Activated CD8-positive, alpha-beta memory T cell treated with anti-CD3 and anti-CD28 coated beads, Interleukin-2, amount 50 U/mL, for 4 hours (primary cell): Measurements from ENCODE around the gene CTU2.

Experiments used
- DNase-seq: peaks from one replicate; pipeline ENCODE4 v3.0.0-alpha.2; 2020

CTU2 gene

DNA sequence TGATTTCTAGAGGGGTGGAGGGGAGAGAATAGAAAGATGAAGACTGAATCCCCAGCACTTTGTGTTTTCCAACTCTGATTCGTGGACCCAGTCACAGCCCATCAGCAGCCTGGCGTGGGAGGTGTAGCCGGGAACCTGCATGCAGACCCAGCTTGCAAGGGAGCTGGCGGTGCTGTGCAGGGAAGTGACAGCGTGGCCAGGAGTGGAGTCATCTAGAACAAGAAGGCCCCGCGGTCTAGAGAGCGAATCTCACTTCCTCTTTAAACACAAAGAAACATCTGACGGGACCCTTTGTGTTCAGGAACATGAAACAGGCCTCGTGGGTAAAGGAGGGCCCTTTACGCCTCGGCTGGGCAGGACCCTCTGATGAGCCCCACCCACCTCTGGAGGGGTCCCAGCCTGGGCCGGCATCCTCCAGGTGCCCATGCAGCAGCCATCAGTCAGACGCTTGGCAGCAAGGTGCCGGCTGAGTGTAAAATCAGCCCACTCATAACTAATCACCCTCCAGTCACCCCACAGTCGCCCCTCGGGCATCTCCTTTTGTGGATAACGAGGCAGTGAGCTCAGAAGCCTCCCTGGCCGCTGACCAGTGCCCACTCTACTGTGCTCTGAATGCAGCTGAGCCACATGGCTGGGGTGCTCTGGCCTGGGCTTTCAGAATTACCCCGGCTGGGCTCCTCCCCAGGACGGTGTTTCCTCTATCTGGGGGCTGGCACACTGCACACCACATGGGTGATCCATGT lies 24.4 kb upstream of the CTU2 start:
- DNase-seq, result peak; percentile 59

DNA sequence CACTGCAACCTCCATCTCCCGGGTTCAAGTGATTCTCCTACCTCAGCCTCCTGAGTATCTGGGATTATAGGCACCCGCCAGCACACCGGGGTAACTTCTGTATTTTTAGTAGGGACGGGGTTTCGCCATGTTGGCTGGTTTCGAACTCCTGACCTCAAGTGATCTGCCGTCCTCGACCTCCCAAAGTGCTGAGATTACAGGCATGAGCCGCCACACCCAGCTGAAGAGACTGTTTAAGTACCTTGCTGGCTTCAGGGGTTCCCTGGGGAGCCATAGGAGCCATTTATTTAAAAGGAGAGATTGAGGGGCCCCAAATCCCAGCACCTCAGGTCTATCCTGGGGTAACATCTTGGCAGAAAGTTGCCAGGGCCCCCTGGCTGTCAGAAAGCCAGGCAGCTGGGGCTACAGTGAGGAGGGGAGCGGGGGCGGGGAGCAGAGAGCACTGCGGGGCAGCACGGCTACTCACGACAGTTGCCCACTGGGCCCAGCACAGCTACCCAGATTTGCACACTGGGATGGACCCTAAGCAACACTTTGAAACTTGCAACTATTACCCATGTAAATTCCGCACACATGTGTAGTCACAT lies 21.6 kb upstream of the CTU2 start:
- no peak for DNase-seq

DNA sequence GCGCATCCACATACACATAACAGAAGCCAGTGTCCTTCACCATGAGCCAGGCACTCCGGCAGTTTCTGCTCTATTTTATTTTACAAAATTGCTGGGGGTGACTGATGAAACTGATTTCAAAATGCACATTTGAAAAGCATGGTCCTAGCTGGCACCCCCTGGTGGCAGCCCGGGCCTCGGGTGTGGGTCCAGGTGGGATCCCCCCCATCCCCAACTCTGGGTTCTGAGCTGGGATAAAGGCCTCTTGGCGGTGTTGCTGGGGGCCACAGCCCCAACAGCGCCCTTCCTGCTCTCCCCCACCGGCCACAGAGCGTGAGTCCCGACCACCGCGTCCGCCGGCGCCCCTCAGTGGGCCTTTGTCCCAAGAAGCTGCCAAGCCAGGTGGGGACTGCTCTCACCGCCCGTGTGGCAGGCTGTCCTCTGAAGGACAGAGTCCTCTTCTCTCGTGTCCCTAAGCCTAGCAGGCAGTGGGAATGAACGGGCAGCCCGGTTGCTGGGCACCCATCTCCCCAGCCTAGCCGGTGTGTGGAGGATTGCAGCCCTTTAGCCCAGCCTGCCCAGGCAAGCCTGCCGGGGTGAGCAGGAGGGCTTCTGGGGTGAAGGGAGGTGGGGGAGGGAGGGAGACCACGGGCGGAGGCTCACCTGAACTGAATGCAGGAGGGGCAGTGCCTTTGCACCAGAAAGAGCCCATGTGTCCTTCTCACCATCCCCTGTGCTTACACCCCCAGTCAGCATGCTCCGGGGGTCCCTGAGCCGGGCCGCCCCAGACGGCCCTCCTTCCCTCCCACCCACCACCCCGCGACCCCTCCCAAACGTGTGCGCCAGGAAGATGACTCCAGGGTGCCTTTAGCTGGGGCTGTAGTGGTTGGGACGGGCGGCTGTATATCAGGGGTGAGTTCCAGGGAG lies 20.9 kb upstream of the CTU2 start:
- peak; percentile 75 for DNase-seq

DNA sequence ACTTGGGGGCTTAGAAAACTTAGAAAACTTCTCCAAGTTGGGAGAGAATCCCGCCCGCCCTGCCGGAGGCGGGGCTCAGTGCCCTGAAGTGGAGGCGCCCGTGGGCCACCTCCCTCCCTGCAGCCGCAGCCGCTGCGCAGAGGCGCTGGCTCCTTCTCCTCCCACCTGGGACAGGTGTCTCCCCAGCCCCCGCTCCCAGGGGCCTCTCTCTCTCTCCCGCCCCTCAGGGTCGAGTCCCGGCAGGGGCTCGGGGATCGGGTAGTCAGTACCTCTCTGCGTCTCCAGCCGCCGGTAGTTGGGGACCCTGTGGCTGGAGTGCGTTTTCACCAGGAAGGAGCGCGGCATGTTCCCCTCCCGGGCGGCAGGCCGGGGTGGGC lies 20.3 kb upstream of the CTU2 start:
- DNase-seq, result peak; percentile 44

DNA sequence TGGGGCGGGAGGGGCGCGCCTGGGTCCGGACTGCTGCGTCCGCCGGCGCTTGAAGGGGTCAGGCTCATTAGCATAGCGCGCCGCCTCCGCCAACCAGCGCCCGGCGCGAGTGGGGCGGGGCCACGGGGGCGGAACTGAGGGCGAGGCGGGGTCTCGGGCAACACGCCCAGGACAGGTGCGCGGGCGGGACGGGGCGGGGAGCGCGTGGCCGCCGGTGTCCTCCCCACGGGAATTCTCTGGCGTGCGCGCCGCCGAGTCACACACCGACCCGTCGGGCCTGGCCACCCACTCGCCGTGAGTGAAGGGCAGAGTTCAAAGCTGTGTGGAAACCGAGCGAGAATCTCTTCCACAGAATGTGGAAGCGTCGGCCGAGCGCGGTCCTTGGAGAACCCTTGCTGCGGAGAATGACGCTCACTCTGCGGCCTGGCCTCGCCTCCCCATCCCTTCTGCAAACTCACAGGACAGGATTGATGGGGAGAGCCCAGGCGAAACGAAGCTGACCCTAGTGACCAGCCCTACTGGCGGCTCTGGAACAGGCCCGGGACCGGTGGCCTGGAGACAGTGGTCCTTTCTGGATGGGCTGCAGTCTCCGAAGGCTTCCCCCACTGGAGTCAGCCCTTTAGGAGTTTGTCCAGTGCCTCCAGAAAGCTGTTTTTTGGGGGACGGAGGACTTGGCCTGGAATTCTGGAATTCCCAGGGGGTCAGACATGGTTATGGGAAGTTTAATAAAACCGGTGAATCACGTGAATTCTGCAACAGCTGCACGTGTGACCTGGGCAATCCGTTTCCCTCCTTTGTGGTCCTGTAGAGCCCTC lies 19.7 kb upstream of the CTU2 start, which contains the start of gene SNAI3:
TSS of gene SNAI3 (minus strand) at position 69 of the 815 bp plus-strand sequence. CDS start 101 bp downstream, outside the sequence.
- peak; percentile 85 for DNase-seq

DNA sequence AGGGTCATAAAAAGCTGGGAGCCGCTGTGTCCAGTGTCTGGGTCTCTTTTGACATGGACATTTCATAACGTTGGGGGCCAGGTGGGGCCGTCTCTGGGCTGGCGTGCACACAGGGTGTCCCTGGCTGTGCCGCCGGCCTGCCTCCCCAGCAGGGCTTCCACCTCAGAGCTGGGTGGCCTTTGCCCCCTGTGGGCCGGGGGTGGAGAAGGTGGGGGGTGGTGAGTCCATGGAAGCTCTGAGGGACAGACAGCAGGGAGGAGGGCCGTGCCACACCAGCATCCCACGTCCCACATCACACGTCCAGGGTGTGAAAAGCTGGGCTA lies 19.1 kb upstream of the CTU2 start:
- no peak for DNase-seq

DNA sequence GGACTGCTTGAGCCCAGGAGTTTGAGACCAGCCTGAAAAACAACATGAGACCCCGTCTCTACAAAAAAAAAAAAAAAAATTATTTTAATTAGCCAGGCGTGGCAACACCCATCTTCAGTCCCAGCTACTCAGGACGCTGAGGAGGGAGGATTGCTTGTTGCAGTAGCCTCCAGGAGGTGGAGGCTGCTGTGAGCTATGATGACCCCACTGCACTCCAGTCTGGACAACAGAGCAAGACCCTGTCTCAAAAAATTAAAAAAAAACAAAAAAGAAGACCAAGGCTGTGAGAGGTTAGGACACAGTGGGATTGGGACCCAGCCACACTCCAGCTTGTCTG lies 18.7 kb upstream of the CTU2 start:
- DNase-seq, result no peak

DNA sequence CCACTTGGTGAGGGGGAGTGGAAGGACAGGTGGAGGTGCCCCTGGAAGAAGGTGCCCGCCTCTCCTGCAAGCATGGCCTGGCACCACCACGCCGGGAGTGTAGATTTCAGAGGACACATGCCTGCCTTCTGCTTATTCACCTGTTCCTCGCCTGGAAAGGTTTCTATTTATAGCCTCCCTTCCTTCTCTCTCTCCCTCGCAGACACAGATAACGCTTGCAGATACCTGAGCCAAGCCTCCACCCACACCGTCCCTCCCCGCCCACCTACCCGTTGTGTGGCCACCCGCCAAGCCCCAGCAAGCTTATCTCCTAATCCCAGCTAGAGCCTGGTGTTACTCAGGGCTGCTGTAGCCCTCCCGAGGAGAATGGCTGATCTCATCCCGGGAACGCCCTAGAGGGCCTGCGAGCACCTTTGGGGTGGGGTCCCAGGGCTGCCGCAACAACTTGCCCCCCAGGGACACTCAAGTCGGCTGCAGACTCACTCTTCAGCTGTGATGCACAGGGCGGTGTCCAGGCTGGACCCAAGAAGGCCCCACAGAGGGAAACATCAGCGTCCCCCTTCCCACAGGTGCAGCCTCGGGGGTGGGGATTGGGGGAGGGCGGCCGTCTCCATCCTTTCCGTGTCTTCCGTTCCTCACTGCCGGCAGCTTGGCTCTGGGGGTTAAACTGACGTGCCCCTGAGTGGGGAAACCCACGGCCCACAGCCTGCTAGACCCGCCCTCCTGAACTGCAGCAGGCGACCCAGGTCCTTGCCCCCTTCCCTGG lies 18.1 kb upstream of the CTU2 start:
- no peak for DNase-seq

DNA sequence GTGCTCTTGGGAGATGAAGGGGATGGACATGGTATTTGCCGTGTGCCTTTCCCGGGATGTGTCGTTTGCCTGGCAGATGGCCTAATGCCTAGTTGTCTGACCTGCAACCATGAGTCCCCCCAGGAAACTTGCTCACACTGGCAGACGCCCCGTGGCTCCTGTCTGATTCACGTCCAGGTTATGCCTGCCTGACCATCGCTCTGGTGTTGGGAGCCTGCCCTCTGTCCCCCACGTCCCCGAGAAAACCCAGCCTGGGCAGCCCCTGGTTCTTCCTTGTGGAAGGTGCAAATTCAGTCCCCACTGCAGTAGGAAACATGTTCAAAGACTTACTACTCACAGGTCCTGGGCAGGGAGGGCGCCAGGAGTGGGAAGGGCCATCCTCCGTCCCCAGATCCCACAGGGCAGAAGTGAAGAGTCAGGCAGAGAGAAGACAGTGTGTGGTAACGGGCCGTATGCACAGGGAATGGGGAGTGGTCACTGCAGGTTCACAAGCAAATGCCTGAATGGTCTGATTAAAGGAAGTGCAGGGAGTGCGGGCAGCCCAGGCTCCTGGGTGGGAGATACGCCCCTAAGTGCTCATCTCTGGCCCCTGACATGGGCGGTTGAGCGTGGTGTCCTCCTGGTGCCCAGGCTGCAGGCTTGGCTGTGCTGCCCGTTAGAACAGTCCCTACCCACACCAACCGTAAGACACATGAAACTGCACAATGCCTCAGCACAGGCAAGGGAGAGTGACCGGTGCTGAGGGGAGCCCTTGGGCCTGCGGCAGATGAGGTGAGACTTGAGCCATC lies 15.8 kb upstream of the CTU2 start:
- no peak for DNase-seq

DNA sequence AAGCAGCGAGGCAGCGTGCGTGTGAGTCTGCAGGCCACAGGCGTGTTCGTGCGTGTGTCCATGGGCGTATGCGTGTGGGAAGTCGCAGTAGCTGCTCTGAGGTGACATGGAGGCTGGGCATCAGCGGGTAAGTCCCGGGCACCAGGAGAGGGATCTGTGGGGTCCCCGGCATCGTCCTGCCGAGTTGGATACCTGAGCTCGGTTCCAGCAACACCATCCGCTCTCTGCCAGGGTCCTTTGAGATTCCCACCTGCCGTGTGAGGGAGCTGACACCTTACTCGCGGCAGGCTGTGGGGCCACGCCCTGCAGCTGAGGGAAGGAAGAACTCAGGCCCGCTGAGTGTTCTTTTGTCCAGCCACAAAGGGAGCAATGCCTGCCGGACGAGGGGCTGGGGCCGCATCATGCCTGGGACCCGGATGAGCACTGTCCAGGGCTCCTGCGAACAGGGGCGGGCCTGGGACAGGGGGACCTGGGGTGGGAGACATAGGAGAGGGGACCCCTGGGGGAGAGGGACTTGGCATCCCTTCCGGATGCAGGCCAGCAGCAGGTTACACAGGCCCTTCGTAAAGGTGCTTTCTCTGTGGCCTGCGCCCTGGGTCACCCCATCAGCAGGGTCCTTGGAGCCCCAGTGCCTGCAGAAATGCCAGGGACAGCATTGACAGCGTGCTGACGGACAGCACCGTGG lies 15.0 kb upstream of the CTU2 start:
- no peak for DNase-seq

DNA sequence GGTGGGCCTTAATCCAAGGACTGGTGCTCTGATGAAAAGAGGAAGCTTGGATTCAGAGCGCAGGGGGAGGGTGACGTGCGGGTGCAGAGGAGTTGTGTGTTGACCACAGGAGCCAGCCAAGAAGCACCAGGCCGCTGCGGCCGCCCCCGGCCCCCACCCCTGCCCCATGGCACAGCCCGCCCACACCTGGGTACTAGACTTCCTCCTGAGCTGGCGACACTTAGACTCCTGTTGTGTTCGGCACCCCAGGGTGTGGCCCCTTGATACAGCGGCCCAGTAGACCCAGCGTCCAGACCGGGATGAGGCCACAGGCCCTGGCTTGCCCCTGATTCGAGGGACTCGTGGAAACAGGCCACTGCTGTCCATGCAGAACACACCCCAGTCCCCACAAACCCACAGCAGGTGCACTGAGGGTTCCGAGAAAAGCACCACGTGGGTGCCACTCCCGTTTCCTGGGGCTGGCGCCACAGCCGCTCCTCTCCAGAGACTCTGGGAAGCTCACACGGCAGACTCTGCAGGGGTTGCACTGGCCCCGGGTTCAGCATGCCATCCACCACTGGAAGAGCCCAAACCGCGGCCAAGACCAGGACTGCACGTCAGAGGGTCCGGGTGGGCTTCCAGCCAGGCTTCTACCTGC lies 14.3 kb upstream of the CTU2 start:
- DNase-seq, result no peak

DNA sequence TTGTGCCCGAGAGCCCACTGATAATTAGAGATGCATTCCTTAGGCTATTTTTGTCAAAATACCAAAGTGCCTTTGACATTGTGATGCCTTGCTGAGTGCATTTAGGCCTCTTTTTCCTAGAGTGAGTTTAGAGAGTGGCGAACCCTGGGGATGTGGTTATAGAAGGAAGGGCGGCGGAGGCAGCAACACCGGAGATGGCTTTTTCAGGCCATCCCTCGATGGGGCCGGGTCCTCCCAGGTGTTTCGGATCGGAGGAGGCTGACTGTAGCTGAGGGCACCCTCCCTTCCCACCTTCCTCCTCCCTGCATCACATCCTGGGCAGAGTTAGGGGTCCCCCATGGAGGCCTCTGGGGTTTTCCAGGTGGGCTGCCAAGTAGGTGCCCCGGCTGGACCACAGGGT lies 13.4 kb upstream of the CTU2 start:
- no peak for DNase-seq

DNA sequence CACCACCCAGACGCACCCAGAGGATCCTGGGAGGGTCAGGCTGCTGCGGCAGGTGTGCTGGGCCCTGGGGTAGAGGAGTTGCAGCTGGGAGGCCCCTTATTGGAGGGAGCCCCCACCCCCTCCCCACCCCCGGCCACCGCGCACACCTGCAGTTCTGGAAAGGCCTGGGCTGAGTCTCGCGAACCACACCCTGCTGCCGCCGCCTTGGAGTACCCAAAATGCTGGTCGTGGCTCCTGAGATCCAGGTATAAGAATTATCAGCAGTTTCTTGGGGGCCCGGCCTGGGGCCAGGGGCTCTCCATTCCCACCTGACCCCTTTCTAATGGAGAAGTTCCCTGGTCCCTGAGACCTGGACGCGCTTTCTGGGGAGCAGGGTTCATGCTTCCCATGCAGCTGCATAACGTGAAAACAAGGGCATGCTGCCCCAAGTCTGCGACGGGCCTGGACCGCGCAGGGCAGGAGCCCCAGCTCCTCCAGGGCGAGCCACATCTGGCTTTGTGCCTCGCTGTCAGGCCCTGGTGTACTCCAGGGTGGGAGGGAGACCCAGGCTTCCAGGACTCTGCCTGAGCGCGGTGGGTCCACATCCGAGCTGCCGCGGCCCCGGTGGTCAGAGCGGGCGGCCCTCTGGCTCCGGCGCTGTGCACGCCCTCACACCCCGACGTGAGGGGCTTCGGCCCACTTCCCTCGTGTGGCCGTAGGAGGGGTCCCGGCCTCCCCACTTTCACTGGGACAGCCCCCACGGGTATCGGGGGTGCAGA lies 12.7 kb upstream of the CTU2 start:
- DNase-seq, result no peak

DNA sequence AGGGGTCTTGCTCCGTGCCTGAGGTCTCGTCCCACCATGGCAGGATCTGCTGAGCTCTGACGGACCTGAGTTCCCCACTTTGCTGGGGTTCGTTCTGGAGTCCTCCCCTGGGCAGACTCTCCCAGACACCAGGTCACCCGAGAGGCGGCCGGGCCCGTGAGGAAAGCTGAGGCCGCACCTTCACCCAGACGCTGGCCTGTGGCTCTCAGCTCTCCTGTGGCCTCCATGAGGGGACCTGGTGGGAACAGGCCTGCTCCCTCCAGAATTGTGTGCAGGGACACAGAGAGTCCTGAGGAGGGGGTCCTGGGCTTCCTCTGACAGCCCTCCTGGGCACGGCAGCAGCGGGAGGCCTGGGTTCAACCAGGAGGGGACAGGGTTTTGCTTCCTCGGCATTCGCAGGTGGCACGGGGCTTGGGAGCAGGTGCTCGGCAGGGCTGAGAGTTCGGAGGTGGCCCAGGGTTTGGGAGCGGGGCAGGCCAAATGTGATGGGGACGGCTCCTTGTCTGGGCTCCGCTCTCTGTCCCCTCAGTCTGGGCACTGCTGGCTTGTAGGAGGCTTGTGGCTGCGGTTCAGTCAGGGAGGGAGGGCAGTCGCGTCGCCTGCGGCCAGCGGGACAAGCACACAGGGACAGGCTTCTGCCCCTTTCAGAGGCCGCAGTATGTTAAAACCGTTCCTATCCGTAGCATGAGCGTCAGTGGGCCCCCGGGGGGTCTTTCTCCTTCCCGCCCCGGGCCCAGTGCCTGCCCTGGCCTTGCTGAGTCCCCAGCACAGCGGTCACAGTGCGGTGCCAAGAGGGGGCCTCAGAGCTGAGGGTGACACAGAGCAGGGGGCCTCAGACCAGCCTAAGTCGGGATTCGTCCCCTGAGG lies 11.8 kb upstream of the CTU2 start:
- DNase-seq, result no peak

DNA sequence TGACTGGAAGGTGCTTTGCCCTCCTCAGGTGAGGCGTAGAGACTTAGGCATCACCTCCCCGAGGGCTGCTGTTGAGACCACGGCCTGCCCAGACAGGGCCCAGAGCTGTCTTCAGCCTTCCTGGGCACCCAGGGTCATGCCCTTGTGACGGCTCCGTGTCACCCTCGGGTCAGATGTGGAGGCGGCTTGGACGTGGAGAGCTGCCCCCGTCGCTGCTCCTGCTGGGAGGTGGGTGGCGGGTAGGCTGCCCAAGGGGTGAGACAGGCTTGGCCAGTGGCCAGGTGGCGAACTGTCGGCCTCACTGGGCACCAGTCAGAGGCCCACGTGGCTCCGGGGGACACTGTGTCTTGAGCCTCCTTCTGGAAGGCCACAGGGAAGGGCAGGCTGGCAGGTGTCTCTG lies 11.1 kb upstream of the CTU2 start:
- DNase-seq, result no peak

DNA sequence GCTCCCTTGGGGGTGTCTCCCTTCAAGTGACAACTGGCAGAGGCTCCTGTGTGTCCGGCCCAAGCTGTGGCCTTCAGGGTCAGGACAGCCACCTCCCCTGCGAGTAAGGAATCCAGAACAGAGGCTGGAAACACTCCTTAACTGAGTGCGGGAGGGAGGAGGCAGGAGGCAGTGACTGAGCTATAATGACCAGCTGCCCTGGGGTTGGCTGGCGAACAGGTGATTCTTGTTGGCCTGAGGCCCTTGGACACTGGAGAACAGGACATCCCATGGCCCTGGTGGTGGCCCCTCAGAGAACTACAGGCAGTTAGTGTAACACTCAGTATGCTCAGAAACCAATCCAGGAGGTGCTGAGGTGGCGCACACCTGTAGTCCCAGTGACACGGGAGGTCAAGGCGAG lies 10.6 kb upstream of the CTU2 start:
- DNase-seq, result no peak

DNA sequence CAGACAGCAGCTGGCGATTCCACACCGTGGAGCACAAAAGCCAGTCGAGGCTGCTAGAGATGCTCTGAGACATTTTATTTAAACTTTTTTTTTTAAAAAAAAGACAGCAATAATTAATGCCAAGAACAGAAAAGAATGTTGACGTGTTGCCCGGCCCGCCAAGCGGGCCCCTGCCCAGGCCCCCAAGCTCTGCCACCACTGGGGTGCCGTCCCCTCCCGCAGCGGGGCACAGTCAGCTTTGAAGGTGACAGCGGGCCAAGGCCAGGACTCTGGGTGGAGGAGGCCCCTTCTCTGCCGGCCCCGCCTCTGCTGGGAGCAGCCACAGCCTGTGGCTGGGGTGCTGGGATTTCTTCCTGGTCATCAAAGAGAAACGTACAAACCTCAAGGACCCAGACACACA lies 9.9 kb upstream of the CTU2 start:
- DNase-seq, result no peak

DNA sequence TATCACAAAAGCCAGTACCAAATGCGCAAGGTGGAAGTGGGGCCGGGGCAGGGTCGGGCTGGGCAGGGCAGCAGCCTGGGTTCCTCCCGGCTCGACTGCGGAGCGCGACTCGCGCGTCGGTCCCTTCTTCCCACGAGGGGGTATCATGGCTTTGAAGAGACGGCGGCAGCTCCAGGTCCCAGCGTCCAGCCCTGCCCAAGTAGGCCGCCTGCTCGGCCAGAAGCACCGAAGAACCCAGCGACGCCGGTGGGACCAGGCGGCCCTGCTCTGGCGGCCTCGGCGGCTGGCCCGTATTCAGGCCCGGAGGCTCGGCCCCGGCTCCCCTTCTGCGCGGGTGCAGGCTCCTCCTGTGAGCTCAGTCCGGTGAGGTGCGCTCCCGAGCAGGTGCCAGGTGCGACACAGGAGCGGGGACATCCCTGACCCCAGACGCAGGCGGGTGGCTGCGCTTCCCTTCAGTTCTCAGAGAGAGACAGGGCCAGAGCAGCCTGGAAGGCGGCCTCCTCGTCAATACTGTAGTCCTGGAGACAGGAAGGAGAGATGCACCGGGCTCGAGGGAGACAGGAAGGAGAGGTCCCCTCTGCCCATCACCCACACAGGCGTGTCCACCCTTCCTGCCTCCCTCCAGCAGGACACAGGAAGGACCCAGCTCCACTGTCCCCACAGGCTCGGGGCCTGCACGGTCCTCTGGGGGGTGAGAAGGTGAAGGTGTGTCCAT lies 9.0 kb upstream of the CTU2 start:
- DNase-seq, result no peak
